PC-3 (cell line): ENCODE measurements around the gene CHST2.

Experiments used
- CTCF ChIP-seq: fragments of 300-600 bp; sonication (generic); conservative IDR thresholded peaks from 2 replicates; pipeline ENCODE4 v1.5.1; 2017; ENCODE audit warnings: antibody characterized with exemption, low read depth, mild to moderate bottlenecking, low read length
- EZH2 ChIP-seq: fragments of 300-600 bp; sonication (generic); IDR thresholded peaks from one replicate; pipeline ENCODE4 v1.6.1; 2017; ENCODE audit warnings: antibody characterized with exemption, mild to moderate bottlenecking, low read length; ENCODE audit not compliant: unreplicated experiment
- EZH2phosphoT487 ChIP-seq: fragments of 300-600 bp; sonication (generic); IDR thresholded peaks from 2 replicates; pipeline ENCODE4 v1.6.1; 2018; ENCODE audit warnings: mild to moderate bottlenecking, antibody characterized with exemption, low read length, borderline replicate concordance

DNA sequence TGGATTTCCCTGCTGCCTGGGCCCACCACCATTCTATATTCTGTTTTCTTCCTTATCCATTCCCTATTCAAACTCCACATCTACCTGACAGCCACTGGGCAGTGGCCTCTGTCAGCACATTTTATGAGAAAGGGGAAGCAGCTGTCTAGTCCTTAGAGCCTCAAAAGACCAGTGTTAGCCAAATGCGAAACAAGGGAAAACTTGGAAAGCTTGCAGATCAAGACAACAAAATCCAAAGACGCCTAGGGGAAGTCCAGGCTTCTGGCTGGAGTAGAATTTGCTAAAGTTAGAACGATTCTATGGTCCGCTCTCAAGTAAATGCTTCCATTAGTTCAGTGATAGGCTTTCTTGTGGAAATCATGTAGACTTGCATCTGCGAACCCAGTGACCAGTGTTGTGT lies 39.4 kb upstream of the CHST2 start:
- TF ChIP-seq CTCF (no peak), EZH2 (no peak), EZH2phosphoT487 (no peak)
